ENCODE data around the gene ACSS1. TPM values are rescaled to one million over a fixed set of nuclear protein-coding genes. Genes with fewer than 3 reads are reported as not detected.

The ACSS1 gene
- total RNA-seq, 1 donor from 2014 or later = 0.27 TPM

GRCh38 chr20:24986436-24987015 lies 71.4 kb downstream of the ACSS1 start:
- peaks cover 70% of the 10 kb centered on the region for H3K79me2 ChIP-seq (ENCODE audit: insufficient read depth, low read length)
- DNase-seq (ENCODE audit: low read depth) = no peak
- no peak overlapping the region for H3K27ac Mint-ChIP-seq (ENCODE audit: unreplicated experiment)

DNA sequence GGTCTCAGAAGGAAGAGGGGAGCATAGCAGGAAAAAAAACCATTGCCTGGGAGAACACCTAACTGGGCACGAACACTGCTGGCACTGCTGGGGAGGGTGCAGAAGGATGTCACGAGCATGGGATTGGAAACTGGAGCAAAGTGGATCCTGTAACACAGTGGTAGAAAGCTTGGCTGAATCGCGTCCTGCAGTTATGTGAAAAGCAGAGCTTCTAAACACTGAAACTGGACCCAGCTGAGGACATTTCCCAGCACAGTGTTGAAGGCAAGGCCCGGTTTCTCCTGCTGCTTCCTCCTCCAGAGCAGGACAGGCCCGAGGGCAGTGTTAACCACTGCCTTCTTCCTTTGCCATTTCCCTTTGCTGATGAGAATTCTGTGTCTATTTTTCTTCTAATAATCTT lies 72.1 kb downstream of the ACSS1 start:
- Mint-ChIP-seq H3K4me3 (ENCODE audit: unreplicated experiment) (no peak overlapping the region), H3K9me3 (ENCODE audit: unreplicated experiment) (peaks cover 4% of the 10 kb centered on the region), H3K4me1 (ENCODE audit: low read depth, unreplicated experiment) (peaks cover 6% of the 10 kb centered on the region), H3K27ac (ENCODE audit: unreplicated experiment) (no peak overlapping the region), H3K36me3 (ENCODE audit: low read depth, unreplicated experiment) (peaks cover 12% of the 10 kb centered on the region), H3K27me3 (ENCODE audit: low read depth, unreplicated experiment) (no peaks in the 10 kb centered on the region)
- Histone ChIP-seq H3K4me1 (ENCODE audit: insufficient read depth, low read length) (no peaks in the 10 kb centered on the region), H3K27ac (ENCODE audit: low read depth, low read length) (no peak overlapping the region), H3K9me3 (ENCODE audit: insufficient read depth, low read depth, low read length) (no peaks in the 10 kb centered on the region), H2AFZ (ENCODE audit: low read depth, low read length) (no peak overlapping the region), H3K4me2 (ENCODE audit: low read length) (no peak overlapping the region), H3K9ac (ENCODE audit: low read length) (no peak overlapping the region), H4K20me1 (ENCODE audit: insufficient read depth, low read length) (peaks cover 66% of the 10 kb centered on the region), H3K79me2 (ENCODE audit: insufficient read depth, low read length) (peaks cover 65% of the 10 kb centered on the region), H3K27me3 (ENCODE audit: insufficient read depth, low read length) (no peaks in the 10 kb centered on the region), H3K4me3 (ENCODE audit: insufficient read depth, low read depth, low read length) (no peak overlapping the region), H3K36me3 (ENCODE audit: insufficient read depth, low read length) (no peaks in the 10 kb centered on the region)
- no peak for DNase-seq (ENCODE audit: low read depth)
- FAIRE-seq = no peak
- no peak for TF ChIP-seq EZH2 (IDR thresholded peaks at IDR 0.05; ENCODE audit: insufficient read depth, low read length)
- TF ChIP-seq CTCF (IDR thresholded peaks at IDR 0.05; ENCODE audit: insufficient read depth, low read depth, low read length) = no peak

More at GRCh38 chr20:24986436-24987015, 71.4 kb downstream of the ACSS1 start:
- Histone ChIP-seq H3K9me3 (ENCODE audit: insufficient read depth, low read depth, low read length) (no peaks in the 10 kb centered on the region), H3K27ac (ENCODE audit: low read depth, low read length) (no peak overlapping the region), H3K4me2 (ENCODE audit: low read length) (no peak overlapping the region), H3K4me3 (ENCODE audit: insufficient read depth, low read depth, low read length) (no peak overlapping the region), H3K9ac (ENCODE audit: low read length) (no peak overlapping the region), H3K27me3 (ENCODE audit: insufficient read depth, low read length) (no peaks in the 10 kb centered on the region), H3K4me1 (ENCODE audit: insufficient read depth, low read length) (peaks cover 1% of the 10 kb centered on the region), H2AFZ (ENCODE audit: low read depth, low read length) (no peak overlapping the region), H4K20me1 (ENCODE audit: insufficient read depth, low read length) (peaks cover 72% of the 10 kb centered on the region), H3K36me3 (ENCODE audit: insufficient read depth, low read length) (no peaks in the 10 kb centered on the region)
- Mint-ChIP-seq H3K4me1 (ENCODE audit: low read depth, unreplicated experiment) (peaks cover 13% of the 10 kb centered on the region), H3K27me3 (ENCODE audit: low read depth, unreplicated experiment) (no peaks in the 10 kb centered on the region), H3K36me3 (ENCODE audit: low read depth, unreplicated experiment) (peaks cover 8% of the 10 kb centered on the region), H3K4me3 (ENCODE audit: unreplicated experiment) (no peak overlapping the region), H3K9me3 (ENCODE audit: unreplicated experiment) (peaks cover under 1% of the 10 kb centered on the region)
- no peak for TF ChIP-seq EZH2 (IDR thresholded peaks at IDR 0.05; ENCODE audit: insufficient read depth, low read length)
- FAIRE-seq = no peak

- H3K36me3 Mint-ChIP-seq (ENCODE audit: low read depth, unreplicated experiment) = peaks cover 19% of the 10 kb centered on the region
- Histone ChIP-seq H3K9me3 (ENCODE audit: insufficient read depth, low read depth, low read length) (peaks cover 6% of the 10 kb centered on the region), H2AFZ (ENCODE audit: low read depth, low read length) (no peak overlapping the region), H3K4me2 (ENCODE audit: low read length) (no peak overlapping the region), H3K27ac (ENCODE audit: low read depth, low read length) (no peak overlapping the region), H3K9ac (ENCODE audit: low read length) (no peak overlapping the region), H3K4me3 (ENCODE audit: insufficient read depth, low read depth, low read length) (no peak overlapping the region), H3K36me3 (ENCODE audit: insufficient read depth, low read length) (no peaks in the 10 kb centered on the region), H3K27me3 (ENCODE audit: insufficient read depth, low read length) (no peaks in the 10 kb centered on the region), H4K20me1 (ENCODE audit: insufficient read depth, low read length) (peaks cover 60% of the 10 kb centered on the region), H3K4me1 (ENCODE audit: insufficient read depth, low read length) (no peaks in the 10 kb centered on the region), H3K79me2 (ENCODE audit: insufficient read depth, low read length) (peaks cover 65% of the 10 kb centered on the region)
- peaks cover 11% of the 10 kb centered on the region for H3K9me3 Mint-ChIP-seq (ENCODE audit: unreplicated experiment)
- H3K27me3 Mint-ChIP-seq (ENCODE audit: low read depth, unreplicated experiment) = no peaks in the 10 kb centered on the region
- DNase-seq (ENCODE audit: low read depth) (no peak), FAIRE-seq (no peak)
- no peak overlapping the region for H3K4me3 Mint-ChIP-seq (ENCODE audit: unreplicated experiment)
- TF ChIP-seq EZH2 (IDR thresholded peaks at IDR 0.05; ENCODE audit: insufficient read depth, low read length) (no peak), CTCF (IDR thresholded peaks at IDR 0.05; ENCODE audit: insufficient read depth, low read depth, low read length) (no peak)
- H3K27ac Mint-ChIP-seq (ENCODE audit: unreplicated experiment) = no peak overlapping the region
- H3K4me1 Mint-ChIP-seq (ENCODE audit: low read depth, unreplicated experiment) = peaks cover 1% of the 10 kb centered on the region
Measured at GRCh38 chr20:24984961-24985640, 72.8 kb downstream of the ACSS1 start.

Data from astrocyte (in vitro differentiated cells and primary cell).